Measurements from ENCODE around the gene ATXN1. TPM values are rescaled to one million over a fixed set of nuclear protein-coding genes. Genes with fewer than 3 reads are reported as not detected.
"Not testable (repeated sequence)": the region's sequence is repeated elsewhere in the genome, so short reads cannot be mapped to it uniquely, and the experiment has no call there.

ATXN1 gene
- total RNA-seq, 2 donors from 2014 or later = 56.4 to 103 TPM

GRCh38 chr6:16635810-16636602, 125.3 kb downstream of the ATXN1 start:
- Mint-ChIP-seq H3K27me3 (no peaks in the 10 kb centered on the region), H3K36me3 (peaks cover 3% of the 10 kb centered on the region), H3K9me3 (no peaks in the 10 kb centered on the region), H3K4me3 (no peak overlapping the region), H3K4me1 (ENCODE audit: low read depth in 2 of 2) (peaks cover 39 to 42% of the 10 kb centered on the region in 2 donors), H3K27ac (no peak overlapping the region)
- DNase-seq (ENCODE audit: low spot score) = no peak
- peak; percentile 57 to 59 for ATAC-seq

- DNase-seq (ENCODE audit: low spot score) (no peak), ATAC-seq (no peak)
- no peaks in the 10 kb centered on the region for H3K27me3 Mint-ChIP-seq
- H3K9me3 Mint-ChIP-seq = no peaks in the 10 kb centered on the region
- peak overlapping the region in 1 of 2 donors; percentile 15 for H3K27ac Mint-ChIP-seq
- peaks cover 36 to 37% of the 10 kb centered on the region in 2 donors for H3K4me1 Mint-ChIP-seq (ENCODE audit: low read depth in 2 of 2)
- no peak overlapping the region for H3K4me3 Mint-ChIP-seq
- no peaks in the 10 kb centered on the region for H3K36me3 Mint-ChIP-seq
Observed at GRCh38 chr6:16635291-16635809, 125.9 kb downstream of the ATXN1 start.

DNA sequence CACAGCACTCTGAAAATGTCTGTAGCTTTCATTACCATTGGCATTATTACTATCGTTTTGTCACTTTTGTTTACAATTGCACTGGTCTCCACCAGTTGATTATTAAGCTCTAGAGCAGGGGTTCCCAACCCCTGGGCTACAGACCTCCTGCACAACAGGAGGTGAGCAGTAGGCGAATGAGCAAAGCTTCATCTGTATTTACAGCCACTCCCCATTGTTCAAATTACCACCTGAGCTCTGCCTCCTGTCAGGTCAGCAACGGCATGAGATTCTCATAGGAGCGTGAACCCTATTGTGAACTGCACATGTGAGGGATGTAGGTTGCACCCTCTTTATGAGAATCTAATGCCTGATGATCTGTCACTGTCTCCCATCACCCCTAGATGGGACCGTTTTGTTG, 126.4 kb downstream of the ATXN1 start:
- peak overlapping the region; percentile 15 to 53 for H3K27ac Mint-ChIP-seq
- peaks cover 36 to 37% of the 10 kb centered on the region in 2 donors for H3K4me1 Mint-ChIP-seq (ENCODE audit: low read depth in 2 of 2)
- no peaks in the 10 kb centered on the region for H3K36me3 Mint-ChIP-seq
- no peak for DNase-seq (ENCODE audit: low spot score)
- no peak for ATAC-seq
- peak overlapping the region; percentile 19 for H3K4me3 Mint-ChIP-seq
- no peaks in the 10 kb centered on the region for H3K27me3 Mint-ChIP-seq
- H3K9me3 Mint-ChIP-seq = no peaks in the 10 kb centered on the region

DNA sequence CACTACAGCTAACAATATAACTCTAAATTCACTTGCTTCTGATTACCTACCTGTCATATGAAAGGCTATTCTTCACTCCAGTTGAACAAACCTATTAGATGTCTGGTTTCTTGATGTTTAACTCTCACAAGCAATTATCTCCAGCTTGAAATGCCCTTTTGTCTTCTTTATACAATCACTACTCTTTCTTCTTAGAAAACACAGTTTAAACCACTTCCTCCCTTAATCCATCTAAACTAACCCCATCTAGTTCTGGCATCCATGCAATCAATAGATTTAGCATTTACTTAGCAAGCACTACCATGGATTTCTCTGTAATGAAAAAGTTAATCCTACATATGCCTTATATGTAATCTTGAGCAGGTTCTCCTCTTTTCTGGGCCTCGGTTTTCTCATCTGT, 127.3 kb downstream of the ATXN1 start:
- no peak for DNase-seq (ENCODE audit: low spot score)
- Mint-ChIP-seq H3K27ac (peak overlapping the region; percentile 15 to 53), H3K9me3 (no peaks in the 10 kb centered on the region), H3K4me3 (peak overlapping the region; percentile 4), H3K36me3 (peaks cover 2% of the 10 kb centered on the region), H3K4me1 (ENCODE audit: low read depth in 2 of 2) (peaks cover 36 to 37% of the 10 kb centered on the region in 2 donors), H3K27me3 (no peaks in the 10 kb centered on the region)
- ATAC-seq = peak in 1 of 2 donors; percentile 31

- Mint-ChIP-seq H3K4me1 (ENCODE audit: low read depth in 2 of 2) (peaks cover 36 to 37% of the 10 kb centered on the region in 2 donors), H3K4me3 (peak overlapping the region; percentile 51), H3K36me3 (peaks cover 6% of the 10 kb centered on the region), H3K9me3 (no peaks in the 10 kb centered on the region), H3K27me3 (no peaks in the 10 kb centered on the region), H3K27ac (peak overlapping the region in 1 of 2 donors; percentile 53)
- no peak for DNase-seq (ENCODE audit: low spot score)
- peak in 1 of 2 donors; percentile 53 for ATAC-seq
Observed at GRCh38 chr6:16633465-16633864, 127.8 kb downstream of the ATXN1 start.

- Mint-ChIP-seq H3K4me3 (no peak overlapping the region), H3K4me1 (ENCODE audit: low read depth in 2 of 2) (peaks cover 36 to 37% of the 10 kb centered on the region in 2 donors), H3K9me3 (no peaks in the 10 kb centered on the region), H3K27ac (peak overlapping the region in 1 of 2 donors; percentile 47), H3K27me3 (no peaks in the 10 kb centered on the region), H3K36me3 (peaks cover 9% of the 10 kb centered on the region)
- ATAC-seq (no peak), DNase-seq (ENCODE audit: low spot score) (no peak)
Observed at GRCh38 chr6:16632101-16632500, 129.2 kb downstream of the ATXN1 start.

- Mint-ChIP-seq H3K4me3 (no peak overlapping the region), H3K36me3 (peaks cover 9% of the 10 kb centered on the region), H3K27me3 (no peaks in the 10 kb centered on the region), H3K27ac (no peak overlapping the region), H3K4me1 (ENCODE audit: low read depth in 2 of 2) (peaks cover 25 to 27% of the 10 kb centered on the region in 2 donors), H3K9me3 (no peaks in the 10 kb centered on the region)
- ATAC-seq (no peak), DNase-seq (ENCODE audit: low spot score) (no peak)
Observed at GRCh38 chr6:16630026-16630643, 131.1 kb downstream of the ATXN1 start.

- ATAC-seq; H3K4me3 Mint-ChIP-seq; DNase-seq (ENCODE audit: low spot score); H3K9me3 Mint-ChIP-seq; H3K27ac Mint-ChIP-seq; H3K27me3 Mint-ChIP-seq: not testable (repeated sequence)
- Mint-ChIP-seq H3K36me3 (peaks cover 12% of the 10 kb centered on the region), H3K4me1 (ENCODE audit: low read depth in 2 of 2) (peaks cover 15 to 22% of the 10 kb centered on the region in 2 donors)
Observed at GRCh38 chr6:16628580-16628979, 132.7 kb downstream of the ATXN1 start.

GRCh38 chr6:16626650-16627049, 134.6 kb downstream of the ATXN1 start:
- no peak for DNase-seq (ENCODE audit: low spot score)
- H3K4me3 Mint-ChIP-seq = no peak overlapping the region
- H3K27ac Mint-ChIP-seq = no peak overlapping the region

DNA sequence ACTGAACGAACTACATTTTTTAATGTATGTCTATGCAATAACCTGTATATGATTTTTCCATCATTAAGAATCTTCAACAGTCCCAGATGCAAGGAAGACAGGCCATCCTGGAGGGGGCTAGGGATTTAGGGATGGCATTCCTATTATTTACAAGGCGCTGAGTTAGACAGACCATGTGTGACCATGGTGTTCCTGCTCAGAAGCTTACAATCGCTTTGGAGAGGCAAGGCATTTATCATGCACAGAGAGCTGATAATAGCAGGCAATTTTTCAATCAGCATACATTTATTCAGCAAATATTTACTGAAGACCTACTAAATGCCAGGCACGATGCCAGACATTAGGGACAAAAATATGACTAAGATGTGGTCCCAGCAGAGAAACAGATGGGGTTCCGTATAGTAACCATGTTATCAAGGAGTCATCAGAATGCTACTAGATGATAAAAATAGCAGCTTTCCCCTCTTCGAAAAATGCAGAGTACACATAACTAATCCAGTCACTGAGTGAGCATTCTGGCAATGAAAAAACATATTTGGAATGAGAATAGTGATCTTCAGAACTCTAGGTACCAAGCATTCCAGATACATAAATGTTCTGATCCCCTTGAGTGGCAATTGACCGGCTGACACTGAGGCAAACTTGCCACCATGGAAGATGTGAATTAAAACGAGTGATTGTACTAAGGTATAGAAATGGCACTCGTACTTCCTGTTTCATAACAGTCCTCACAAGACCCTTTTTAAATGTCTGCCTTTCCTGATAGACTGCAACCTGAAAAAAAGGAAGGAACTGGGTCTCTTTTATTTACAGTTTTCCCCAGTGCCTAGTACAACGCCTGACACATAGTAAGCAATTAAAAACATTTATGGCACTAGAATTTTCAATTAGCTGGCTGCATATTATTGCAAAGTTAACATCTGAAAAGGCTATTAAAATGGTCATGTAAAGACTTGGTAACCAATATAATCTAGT, 135.7 kb downstream of the ATXN1 start:
- Mint-ChIP-seq H3K27ac (no peak overlapping the region), H3K4me3 (no peak overlapping the region), H3K9me3 (no peaks in the 10 kb centered on the region), H3K36me3 (peaks cover 18% of the 10 kb centered on the region), H3K27me3 (no peaks in the 10 kb centered on the region), H3K4me1 (ENCODE audit: low read depth in 2 of 2) (peaks cover 22 to 29% of the 10 kb centered on the region in 2 donors)
- ATAC-seq = no peak
- no peak for DNase-seq (ENCODE audit: low spot score)

More at GRCh38 chr6:16626650-16627049, 134.6 kb downstream of the ATXN1 start:
- Mint-ChIP-seq H3K27me3 (no peaks in the 10 kb centered on the region), H3K4me1 (ENCODE audit: low read depth in 2 of 2) (peaks cover 12 to 23% of the 10 kb centered on the region in 2 donors), H3K36me3 (peaks cover 18% of the 10 kb centered on the region), H3K9me3 (no peaks in the 10 kb centered on the region)
- ATAC-seq = no peak

DNA sequence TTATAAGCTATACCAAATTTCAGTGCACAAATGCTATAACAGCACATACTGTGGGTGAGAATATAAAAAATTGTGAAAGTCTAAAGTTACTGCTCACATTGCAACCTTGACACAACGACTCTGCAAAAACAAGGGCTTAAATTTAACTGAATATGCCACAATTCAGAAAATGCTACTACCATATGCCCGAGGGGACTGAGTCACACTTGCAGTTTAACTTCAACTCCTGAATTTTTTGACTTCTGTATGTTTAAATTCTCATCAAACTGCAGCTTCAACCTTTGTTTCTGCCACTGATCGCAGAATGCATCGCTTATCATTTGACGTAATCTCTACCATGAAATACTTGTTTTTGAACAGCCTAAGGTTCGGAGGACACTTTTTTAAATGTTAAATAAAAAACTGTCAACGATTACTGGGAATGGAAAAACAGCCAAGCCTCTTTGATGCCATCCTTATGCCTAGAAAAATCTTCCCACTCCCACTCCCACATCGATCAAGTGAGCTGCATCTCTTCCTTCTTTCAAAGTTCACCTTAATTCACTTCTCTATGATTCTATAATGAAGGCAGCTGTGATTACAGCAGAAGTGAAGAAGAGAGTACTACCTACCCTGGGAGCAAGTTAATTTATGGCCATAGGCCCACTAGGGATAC, 136.5 kb downstream of the ATXN1 start:
- DNase-seq (ENCODE audit: low spot score) (no peak), ATAC-seq (no peak)
- peak overlapping the region in 1 of 2 donors; percentile 32 for H3K27ac Mint-ChIP-seq
- peaks cover 28 to 37% of the 10 kb centered on the region in 2 donors for H3K4me1 Mint-ChIP-seq (ENCODE audit: low read depth in 2 of 2)
- H3K9me3 Mint-ChIP-seq = no peaks in the 10 kb centered on the region
- peaks cover 18% of the 10 kb centered on the region for H3K36me3 Mint-ChIP-seq
- no peak overlapping the region for H3K4me3 Mint-ChIP-seq
- H3K27me3 Mint-ChIP-seq = no peaks in the 10 kb centered on the region

GRCh38 chr6:16623731-16624130, 137.5 kb downstream of the ATXN1 start:
- H3K9me3 Mint-ChIP-seq = no peaks in the 10 kb centered on the region
- no peak overlapping the region for H3K4me3 Mint-ChIP-seq
- peak overlapping the region in 1 of 2 donors; percentile 32 for H3K27ac Mint-ChIP-seq

More at GRCh38 chr6:16623731-16624130, 137.5 kb downstream of the ATXN1 start:
- H3K36me3 Mint-ChIP-seq = peaks cover 14% of the 10 kb centered on the region
- no peaks in the 10 kb centered on the region for H3K27me3 Mint-ChIP-seq
- DNase-seq (ENCODE audit: low spot score) = no peak
- no peak for ATAC-seq
- H3K4me1 Mint-ChIP-seq (ENCODE audit: low read depth in 2 of 2) = peaks cover 28 to 44% of the 10 kb centered on the region in 2 donors

All from natural killer cell treated with Interleukin-12 subunit alpha and Interleukin-12 subunit beta and Interleukin-15 and Interleukin-18, amount 100 ng/mL, for 72 hours (primary cell).